ENCODE data around the gene RTTN.
A peak's percentile ranks its signal among the peaks of the same experiment; 100 is the strongest.
"Not testable (repeated sequence)": the region's sequence is repeated elsewhere in the genome, so short reads cannot be mapped to it uniquely, and the experiment has no call there.

The RTTN gene

DNA sequence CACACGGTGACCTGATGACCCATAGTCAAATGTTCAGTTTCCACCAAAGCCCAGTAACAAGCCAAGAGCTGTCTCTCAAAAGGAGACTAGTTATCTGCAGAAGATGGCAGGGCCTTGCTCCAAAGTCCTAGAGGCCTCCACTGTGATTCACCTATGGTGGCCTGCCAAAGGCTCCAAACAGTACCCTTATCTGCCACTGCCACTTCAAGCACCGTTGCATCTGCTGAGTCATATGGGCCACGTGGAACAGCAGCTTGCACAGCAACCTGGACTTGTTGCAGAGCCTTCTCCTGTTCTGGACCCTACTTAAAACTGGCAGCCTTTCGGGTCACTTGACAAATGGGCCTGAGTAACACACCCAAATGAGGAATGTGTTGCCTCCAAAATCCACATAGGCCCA lies 230.2 kb downstream of the RTTN start:
- DNase-seq, result not testable (repeated sequence)

GRCh38 chr18:69974365-69974764 lies 231.1 kb downstream of the RTTN start:
- peak; percentile 29 to 66 (median 56) for DNase-seq

DNA sequence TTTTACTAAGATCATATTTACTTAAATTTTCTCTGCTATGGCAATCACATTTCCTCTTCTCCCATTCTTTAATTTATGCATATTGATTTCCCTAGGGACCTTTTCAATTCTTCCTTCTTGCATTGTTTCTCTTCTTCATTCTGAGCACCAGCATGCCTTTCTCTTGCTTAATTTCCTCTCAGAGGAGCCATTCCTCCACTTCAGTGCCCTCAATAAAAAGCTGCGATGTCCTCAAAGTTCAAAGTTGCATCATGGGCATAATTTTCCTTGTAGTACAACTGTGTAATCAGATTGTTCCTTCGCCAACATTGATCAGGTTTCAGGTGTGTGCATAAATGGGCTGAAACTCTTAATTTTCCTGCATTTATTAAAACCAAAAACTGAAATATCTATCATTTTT lies 236.0 kb downstream of the RTTN start:
- no peak for DNase-seq

DNA sequence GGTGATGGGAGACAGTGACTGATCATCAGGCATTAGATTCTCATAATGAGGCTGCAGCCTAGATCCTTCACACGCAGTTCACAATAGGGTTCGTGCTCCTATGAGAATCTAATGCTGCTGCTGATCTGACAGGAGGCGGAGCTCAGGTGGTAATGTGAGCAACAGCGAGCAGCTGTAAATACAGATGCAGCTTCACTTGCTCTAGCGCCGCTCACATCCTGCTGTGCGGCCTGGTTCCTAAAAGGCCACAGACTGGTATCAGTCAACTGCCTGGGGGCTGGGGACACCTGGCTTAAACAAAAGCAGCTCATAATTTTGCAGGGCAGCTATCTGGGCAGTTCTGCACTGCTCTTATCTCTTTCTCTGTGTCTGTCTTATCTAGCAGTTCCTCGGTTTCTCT lies 237.4 kb downstream of the RTTN start:
- DNase-seq, result no peak

DNA sequence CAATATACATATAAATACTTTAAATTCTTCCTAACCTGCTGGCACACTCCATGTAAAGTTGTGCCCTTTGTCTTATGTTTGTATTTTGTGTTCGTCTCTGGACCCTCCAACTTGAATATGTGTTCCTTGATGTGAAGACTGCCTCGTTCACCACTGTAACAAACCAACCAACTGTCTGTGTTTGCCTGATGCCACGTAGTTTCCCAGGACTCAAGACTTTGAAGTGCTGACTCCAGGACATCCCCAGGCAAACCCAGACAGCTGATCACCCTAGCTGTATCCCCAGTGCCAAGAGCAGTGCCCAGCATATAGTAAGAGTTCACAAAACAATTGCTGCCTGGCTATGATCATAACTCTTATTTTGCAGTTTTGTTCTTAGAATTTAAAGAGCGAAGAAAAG lies 242.3 kb downstream of the RTTN start:
- DNase-seq, result no peak

DNA sequence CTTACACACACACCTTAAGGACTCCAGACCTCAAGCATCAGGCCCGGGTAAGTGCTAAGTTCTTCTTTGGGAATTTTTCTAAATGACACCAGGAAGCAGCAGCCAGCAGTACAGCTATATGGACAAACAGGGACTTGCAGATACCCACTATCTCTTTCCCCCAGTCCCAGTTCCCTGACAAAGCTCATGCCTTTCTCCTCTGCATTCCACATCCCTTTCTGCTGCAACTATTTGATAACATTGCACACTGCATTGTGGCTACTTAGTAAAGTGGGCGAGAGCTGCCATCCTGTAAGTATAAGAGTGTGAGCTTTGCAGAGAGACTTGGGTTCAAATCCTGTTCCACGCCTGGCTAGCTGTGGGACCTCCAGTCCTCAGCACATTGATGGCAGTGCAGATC lies 243.8 kb downstream of the RTTN start:
- DNase-seq, result no peak

DNA sequence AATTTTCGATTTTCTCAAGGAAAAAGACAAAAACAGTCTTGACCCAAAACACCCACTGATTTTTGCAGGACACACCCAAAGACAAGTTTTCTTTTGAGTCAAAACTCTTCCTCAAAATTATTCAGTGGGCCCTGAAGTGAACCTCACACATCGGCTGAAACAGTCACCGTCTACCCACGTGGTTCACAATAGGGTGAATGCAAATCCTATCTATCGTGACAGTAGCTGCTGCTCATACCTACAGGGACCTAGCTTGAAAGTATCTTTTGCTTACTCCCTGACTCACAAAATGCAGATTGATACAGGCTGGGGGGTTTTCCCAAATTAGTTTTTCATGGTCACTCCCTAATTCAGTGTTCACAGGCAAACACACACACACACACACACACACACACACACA lies 247.1 kb downstream of the RTTN start:
- DNase-seq, result peak; percentile 8 to 52 (median 34)

DNA sequence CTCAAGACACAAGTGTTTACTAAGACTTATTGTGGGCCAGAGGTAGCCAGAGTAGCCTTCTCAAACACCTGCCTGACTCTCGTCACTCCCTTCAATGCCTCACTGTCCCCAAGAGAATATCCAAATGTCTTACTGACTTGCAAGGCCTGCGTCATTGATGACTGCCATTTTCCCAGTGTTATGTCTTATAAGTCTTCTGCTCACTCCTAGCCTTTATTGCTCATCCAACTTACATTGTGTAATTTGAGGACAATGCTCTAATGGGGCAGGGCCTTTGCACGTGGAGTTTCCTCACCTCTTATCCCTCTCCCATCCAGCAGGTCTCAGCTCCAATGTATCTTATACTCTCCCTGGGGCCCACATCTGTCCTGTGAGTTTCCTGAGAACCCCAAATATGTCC lies 247.7 kb downstream of the RTTN start:
- peak in 2 of 3 donors; percentile 16 to 30 for DNase-seq

GRCh38 chr18:69956665-69957620 lies 248.5 kb downstream of the RTTN start:
- DNase-seq, result peak; percentile 37 to 64 (median 56)

DNA sequence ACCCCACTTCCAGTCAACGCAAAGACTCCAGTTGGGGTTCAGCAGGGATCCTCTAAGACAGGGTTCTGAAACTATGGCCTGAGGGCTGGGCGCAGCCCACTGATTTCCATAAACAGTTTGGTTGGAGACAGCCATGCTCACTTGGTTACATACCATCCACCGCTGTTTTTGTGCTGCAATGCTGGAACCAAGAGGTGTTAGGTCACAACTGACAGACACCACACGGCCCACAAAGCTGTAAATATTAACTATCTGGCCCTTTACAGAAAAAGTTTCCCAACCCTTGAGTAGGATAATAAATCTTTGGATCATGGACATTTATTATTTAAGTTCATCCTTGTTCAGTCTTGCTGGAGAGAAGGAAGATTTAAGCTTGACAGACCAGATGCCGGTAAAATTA lies 249.4 kb downstream of the RTTN start:
- no peak for DNase-seq

GRCh38 chr18:69954719-69955480 lies 250.6 kb downstream of the RTTN start:
- DNase-seq, result no peak

GRCh38 chr18:69953191-69953590 lies 252.3 kb downstream of the RTTN start:
- no peak for DNase-seq
